Right lobe of liver (tissue), 4 donors: ENCODE data around the gene CCL4.
"Not testable (repeated sequence)": the region's sequence is repeated elsewhere in the genome, so short reads cannot be mapped to it uniquely, and the experiment has no call there.

Source experiments
- CTCF ChIP-seq, 4 donors: fragments of 200-600 bp in 3 of 4; fragments of 450-650 bp in 1 of 4; IDR thresholded peaks; one replicate each; pipeline versions ENCODE4 v1.5.1 to v1.8.0; 2016 to 2022; ENCODE audit warnings: antibody characterized with exemption in 4 of 4, mild to moderate bottlenecking in 2 of 4
- POLR2A ChIP-seq: fragments of 450-650 bp; IDR thresholded peaks from one replicate; pipeline ENCODE4 v1.6.1; 2017; ENCODE audit warnings: antibody characterized with exemption, mild to moderate bottlenecking
- donor health status: DM: no; HTN: no; CAD: no.
- donor health status: DM: no; HTN: no; CAD: no.
- donor health status: DM: no; HTN: yes; CAD: no.

DNA sequence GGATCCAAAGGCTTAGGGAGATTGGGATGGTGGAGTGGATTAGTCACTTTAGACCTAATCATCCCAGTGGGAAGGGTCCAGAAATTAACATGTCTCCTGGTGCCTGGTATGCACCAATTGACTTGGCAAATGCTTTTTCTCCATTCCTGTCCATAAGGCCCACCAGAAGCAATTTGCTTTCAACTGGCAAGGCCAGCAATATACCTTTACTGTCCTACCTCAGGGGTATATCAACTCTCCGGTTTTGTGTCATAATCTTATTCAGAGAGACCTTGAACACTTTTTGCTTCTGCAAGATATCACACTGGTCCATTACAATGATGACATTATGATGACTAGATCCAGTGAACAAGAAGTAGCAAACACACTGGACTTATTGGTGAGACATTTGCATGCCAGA, 9.5 kb downstream of the CCL4 start:
- not testable (repeated sequence) for TF ChIP-seq CTCF (IDR thresholded peaks at IDR 0.05); POLR2A
